Activated CD4-positive, alpha-beta T cell treated with anti-CD3 and anti-CD28 coated beads, Interleukin-2, Interleukin-4, amounts not matched to agents 100 ng/mL and 50 ng/mL, durations not matched to agents 16 hours and 8 hours (primary cell): ENCODE data around the gene EZR.
"Not testable (repeated sequence)": the region's sequence is repeated elsewhere in the genome, so short reads cannot be mapped to it uniquely, and the experiment has no call there.

Experiments
- DNase-seq: peaks from one replicate; pipeline ENCODE4 v3.0.0-alpha.2; 2020; ENCODE audit warnings: low spot score

EZR gene

DNA sequence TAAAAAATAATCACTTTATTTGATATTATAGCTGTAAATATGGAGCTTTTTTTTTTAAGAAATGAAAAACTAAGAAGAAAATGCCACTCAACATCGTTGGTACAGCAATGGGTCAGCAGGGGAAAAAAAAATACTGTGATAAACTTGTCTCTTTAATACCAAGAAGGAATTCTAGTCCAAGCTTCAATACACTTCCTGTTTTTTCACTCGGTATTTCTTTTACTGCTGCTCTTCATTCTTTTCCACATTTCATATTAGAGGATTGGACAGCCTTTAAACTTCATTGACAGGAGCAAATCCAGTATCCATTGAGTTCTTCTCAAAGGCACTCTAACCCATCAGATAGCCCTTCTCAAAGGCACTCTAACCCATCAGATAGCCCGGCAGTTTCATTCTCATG lies 22.2 kb upstream of the EZR start:
- no peak for DNase-seq

DNA sequence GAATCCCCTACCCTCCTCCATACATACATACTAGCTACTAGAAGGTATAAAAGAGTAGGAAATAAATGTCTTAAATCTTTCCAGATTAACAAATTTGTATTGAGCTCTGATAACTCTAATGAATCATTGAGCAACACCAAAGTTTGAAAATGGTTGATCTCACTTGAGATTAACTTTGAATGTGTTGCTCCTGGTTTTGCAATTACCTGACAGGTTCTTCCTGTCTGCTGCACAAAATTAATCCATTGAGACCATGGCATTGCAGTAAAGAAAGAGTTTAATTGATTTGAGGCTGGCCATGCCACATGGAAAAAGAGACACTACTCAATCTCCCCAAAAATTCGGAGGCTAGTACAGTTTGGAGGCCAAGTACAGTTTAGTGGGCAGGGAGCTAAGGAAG lies 21.3 kb upstream of the EZR start:
- no peak for DNase-seq

DNA sequence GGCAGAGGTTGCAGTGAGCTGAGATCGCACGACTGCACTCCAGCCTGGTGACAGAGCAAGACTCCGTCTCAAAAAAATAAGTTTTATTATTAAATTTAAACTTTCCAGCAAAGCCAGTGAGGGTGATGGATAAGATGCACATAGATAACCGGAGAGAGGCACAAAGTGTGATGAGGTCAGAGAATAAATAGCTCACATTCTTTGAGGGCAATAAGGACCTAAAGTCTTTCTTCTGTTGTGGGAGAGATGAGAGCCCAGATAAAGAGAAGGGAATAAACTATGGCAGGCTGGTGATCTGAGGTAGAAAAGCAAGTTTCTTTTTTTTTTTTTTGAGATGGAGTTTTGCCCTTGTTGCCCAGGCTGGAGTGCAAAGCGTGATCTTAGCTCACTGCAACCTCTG lies 20.6 kb upstream of the EZR start:
- no peak for DNase-seq

DNA sequence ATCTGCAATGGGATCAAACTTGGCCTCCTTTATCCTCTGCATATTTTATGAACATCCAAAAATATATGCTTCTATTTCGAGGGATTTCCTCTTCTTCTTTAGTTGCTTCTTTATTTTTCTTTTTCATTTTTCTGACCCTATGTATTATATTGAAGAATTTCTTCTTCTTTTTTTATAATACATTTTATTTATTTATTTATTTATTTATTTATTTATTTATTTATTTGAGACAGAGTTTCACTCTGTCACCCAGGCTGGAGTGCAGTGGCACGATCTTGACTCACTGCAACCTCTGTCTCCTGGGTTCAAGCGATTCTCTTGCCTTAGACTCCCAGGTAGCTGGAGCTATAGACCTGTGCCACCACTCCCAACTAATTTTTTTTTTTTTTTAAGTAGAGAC lies 19.6 kb upstream of the EZR start:
- DNase-seq: not testable (repeated sequence)

DNA sequence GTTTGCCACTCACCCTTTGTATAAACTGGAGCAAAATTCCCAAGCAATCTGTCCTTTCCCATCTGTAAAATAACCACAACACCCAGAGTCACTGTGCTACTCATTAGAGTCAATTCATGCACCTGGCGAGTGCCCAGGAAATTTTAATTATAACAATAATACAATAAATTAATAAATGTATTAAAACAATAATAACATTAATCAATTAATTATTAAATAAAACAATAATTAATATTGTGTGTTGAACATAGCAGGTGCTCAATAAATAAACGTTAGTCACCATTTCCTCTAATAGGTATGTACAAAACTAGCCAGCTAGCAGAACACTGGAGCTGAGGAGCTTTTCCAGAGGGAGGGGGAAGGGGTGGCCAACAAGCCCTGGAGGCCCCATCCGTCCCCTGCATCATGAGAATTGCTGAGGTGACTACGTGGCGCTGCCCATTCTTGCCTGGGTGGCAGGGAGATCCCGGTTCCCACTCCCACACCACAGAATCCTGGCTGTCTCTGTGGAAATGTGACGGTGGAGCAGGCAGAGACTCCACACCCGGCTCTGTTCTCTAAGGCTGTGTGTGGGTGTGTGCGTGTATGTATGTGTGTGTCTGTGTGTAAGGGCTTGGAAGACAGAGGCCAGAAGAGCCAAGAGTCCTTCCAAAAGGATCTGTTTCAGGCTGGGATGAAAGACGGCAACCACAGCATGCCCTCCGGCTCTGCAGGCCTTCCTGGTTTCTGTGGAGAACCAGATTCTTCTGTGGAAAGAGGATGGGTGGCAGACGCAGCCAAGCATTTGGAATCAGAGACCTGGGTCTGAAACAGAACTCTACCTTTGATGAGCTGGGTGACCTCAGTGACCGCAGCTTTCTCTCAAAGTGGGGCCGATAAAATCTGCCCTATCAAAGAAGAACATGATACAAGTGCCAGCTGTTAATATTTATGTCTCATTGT lies 18.8 kb upstream of the EZR start:
- DNase-seq: no peak

DNA sequence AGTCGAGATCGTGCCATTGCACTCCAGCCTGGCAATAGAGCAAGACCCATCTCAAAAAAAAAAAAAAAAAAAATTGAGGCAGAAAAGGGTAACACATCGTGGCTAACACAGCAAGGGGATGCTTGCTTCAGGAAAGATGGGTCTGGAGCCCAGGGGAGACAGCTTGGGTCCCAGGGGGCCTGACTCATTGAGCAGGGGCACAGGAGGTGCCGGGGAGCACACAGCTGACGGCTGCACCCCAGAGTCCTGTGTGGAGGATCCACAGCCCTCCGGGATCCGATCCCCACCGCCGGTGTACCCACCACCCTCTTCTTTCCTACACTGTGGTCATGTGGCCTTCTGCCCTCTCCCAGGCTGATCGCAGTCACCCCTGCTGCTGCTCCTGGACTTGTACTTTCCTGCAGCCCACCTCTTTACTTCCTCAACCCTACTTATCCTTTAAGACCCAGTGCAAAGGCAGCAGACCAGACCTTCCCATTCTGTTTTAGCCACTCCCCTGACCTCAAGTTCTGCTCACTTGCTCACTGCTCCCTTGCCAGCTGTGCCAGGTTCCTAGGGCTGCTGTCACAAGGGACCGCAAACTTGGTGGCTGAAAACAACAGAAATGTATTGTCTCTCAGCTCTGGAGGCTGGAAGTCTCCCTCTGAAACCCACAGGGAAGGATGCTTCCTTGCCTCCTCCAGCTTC lies 17.6 kb upstream of the EZR start:
- no peak for DNase-seq

DNA sequence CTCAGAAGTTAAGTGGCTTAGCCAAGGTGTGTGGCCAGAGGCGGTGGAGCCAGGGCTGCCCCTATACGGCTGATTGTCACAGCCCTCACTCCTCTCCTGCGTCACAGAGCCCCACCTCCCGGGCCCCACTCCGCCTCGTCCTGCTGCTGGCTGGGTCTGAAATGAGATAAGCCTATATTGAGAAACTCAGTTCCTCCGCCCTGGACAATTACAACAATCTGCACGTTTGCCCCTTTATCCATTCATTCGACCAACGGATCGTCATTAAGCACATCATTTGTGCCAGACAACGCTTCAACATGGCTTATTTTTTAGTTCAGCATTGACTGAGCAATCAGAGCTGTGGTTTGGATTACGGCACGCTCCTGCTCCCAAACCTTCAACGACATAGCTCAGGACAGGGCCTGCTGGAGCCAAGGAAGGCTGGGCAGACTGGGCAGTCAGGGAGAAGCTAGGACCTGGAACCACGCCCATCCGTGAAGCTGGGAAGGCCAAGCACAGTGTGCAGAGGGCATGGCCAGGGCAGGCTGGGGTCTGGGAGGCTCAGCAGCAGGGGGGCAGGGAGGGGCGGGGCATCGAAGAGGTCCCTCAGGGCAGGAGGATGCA lies 16.6 kb upstream of the EZR start:
- no peak for DNase-seq

DNA sequence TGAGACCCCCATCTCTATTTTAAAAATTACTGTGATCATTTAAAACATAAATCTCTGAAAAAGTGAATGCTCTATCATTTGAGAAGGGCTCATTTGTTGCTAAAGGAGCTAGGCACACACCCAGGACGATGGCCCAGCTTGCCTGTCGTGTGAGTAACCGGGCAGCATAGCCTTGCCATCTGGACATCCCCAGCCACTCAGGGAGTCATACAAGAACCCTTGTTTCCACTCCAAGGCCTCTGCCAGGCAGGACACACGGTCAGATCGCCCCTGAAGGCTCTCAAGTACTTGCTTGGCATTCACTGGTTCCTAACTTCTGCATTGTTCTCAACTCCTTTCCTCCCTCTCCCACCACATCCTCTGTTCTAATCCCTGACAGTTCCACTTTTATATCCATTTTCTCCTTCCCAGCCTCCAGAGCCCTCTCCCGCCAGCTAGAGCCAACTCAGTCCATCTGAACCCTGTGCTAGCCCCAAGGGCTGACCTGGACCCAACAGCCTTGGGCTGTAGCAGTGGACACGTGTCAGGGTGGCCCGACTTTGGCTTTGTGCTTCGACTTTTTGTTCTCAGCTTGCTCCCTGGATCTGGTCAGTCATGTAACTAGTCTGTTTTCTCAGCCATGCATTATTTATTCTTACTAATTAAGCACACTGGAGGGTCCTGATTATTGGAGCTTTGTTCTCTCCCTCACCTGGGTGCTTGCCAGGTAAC lies 15.7 kb upstream of the EZR start:
- no peak for DNase-seq

DNA sequence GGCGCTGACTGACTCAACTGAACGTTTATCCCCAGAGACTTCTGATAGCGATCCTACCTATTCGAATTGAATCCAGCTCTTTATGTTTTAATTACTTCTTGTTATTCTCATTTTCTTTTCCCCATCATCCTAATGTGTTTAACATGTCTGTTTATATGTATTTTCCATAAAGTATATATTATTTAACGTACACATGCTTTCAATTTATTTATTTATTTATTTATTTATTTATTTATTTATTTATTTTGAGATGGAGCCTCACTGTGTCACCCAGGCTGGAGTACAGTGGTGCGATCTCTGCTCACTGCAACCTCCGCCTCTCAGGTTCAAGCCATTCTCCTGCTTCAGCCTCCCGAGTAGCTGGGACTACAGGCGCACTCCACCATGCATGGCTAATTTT lies 13.6 kb upstream of the EZR start:
- DNase-seq: not testable (repeated sequence)

DNA sequence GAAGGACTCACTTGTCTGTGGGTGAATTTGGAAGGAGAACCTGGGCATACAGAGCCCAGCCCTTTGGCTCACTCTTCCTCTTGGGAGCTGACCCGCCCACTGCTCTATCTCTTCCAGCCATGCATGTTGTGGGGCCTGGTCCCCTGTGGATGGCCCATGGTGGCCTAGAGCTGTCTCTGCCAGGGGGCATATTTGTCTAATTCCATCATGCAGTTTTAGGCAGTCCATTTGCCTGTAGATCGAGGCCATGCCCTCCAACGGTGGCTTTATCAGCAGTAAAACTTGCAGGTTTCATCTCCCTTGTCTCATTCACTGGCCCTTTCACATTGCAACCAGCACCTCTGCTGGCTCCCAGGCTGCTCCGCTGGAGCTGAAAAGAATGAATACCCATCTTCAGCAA lies 12.9 kb upstream of the EZR start:
- DNase-seq: no peak

DNA sequence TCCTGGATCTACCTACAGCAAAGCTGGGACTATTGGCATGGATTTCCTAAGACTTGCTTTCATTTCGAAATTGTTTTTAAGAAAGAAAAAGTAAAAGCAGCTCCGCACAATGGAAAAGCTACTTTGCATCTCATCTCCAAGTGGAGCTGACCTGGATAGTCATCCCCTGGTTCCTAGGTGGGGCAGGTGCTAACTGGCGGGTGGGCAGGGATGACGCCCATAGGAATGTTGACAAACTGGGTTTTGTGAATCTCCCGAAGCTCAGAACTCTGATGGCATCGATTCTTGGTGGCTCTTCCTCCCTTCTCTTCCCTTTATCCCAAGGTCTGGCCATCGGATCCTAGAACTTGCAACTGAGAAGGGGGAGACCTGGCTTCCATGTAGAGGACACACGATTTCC lies 12.4 kb upstream of the EZR start:
- DNase-seq: no peak

DNA sequence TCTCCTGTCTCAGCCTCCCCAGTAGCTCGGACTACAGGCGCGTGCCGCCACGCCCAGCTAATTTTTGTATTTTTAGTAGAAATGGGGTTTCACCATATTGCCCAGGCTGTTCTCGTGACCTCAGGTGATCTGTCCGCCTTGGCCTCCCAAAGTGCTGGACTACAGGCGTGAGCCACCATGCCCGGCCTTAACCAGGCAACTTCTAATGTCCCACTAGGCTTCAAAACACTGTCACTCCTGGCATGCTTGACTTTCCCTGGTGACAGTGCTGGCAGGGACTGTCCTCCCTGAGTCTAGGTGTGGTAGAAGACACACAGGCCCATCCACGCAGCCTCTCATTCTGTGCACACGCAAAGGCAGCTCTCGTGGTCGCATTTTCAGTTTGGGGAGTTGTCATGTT lies 11.6 kb upstream of the EZR start:
- no peak for DNase-seq

DNA sequence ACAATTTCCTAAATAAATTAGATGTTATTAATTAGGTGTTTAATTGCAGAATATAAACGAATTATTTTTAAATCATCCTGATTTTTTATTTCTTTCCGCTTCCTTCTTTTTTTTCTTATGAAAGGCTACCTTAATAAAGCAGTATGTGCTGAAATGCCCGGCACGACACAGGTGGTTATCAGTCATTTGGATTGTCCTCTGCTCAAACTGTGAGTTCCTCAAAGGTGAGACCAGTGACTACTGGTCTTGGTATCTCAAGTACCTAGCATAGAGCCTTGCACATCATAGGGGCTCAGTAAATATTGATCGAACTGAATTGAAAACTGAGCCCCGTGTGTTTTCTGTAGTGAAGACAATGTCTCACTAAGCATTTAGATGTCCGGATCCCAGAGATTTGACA lies 9.6 kb upstream of the EZR start:
- no peak for DNase-seq

DNA sequence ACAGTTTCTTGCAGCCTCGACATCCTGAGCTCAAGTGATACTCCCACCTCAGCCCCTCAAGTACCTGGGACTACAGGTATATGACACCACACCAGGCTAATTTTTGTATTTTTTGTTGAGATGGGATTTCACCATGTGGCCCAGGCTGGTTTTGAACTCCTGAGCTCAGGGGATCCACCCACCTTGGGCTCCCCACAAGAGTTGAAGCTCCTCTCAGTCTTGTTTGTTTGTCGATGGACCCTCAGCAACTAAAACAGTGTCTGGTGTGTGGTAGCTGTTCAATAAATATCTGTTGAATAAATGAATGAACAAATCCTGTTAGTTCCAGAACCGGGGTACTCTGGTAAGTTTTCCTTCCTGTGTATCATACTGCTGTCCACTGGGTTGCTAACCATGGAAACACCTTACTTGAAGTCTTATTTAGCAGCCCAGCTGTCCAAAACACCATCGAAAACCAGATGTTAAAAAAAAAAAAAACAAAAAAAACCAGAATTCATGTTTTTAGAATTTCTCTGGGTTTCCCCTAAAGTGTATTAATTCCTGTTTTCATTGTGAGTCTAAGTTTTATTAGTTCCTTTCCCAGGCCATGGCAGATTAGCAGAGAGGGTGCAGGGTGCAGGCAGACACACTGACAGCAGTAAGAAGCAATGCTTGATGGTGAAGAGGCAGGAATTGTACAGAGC lies 7.8 kb upstream of the EZR start:
- no peak for DNase-seq

DNA sequence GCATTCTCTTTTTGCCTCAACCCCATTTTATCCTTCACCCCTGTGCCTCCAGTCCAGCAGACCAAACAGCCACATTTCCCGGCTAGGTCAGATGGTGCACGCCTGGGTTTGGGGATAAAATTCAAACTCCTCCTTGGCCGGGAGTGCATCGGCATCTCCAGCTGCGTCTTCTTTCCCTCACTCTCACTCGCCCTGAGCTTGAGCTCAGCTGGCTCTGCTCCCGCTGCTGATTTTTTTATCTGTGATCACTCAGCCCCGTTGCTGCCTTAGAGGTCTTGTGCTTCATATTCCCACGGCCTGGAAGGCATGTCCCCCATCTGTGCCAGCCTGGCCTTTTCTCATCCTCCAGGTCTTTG lies 6.8 kb upstream of the EZR start:
- no peak for DNase-seq

DNA sequence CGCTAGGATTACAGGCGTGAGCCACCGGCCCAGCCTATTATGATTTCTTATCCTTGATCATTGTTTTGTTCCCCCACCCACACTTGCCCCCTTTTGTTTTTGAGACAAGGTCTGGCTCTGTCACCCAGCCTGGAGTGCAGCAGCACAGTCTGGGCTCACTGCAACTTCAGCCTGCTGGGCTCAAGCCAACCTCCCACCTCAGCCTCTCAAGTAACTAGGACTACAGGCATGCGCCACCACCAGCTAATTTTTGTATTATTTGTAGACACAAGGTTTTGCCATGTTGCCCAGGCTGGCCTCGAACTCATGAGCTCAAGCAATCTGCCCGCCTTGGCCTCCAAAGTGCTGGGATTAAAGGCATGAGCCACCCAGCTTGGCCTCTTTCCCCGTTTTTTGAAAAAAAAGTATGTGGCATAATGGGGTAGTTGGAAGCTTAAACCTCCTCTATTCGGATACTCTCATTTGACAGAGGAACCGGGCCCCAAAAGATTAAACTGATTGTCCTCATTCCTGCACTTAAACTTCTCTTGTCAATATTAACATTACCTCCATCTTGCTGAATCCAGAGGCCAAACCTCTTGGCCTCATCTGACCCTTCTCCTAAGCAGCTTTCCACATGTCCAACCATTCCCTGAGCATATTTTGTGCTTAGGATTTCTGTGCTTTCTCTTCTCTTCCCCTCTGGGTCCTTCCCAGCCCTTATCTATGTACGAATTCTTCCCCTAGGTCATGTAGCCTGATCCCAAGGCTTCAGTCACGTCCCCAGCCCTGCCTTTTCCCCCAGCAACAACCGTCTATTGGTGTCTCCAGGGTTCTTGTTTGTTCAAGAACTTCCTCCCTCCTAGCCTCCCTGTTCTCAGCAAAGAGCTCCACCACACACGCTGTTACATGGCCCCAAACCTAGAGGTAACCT lies 6.1 kb upstream of the EZR start:
- no peak for DNase-seq

DNA sequence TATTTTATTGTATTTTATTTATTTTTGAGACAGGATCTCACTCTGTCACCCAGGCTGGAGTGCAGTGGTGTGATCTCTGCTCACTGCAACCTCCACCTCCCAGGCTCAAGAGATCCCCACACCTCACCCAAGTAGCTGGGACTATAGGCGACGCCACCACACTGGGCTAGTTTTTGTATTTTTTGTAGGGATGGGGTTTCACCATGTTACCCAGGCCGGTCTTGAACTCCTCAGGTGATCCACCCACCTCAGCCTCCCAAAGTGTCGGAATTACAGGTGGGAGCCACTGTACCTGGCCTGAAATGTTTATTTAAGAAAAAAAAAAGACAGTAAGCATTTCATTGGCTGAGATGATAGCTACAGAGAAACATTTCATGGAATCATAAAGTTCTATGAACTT lies 4.4 kb upstream of the EZR start:
- not testable (repeated sequence) for DNase-seq

DNA sequence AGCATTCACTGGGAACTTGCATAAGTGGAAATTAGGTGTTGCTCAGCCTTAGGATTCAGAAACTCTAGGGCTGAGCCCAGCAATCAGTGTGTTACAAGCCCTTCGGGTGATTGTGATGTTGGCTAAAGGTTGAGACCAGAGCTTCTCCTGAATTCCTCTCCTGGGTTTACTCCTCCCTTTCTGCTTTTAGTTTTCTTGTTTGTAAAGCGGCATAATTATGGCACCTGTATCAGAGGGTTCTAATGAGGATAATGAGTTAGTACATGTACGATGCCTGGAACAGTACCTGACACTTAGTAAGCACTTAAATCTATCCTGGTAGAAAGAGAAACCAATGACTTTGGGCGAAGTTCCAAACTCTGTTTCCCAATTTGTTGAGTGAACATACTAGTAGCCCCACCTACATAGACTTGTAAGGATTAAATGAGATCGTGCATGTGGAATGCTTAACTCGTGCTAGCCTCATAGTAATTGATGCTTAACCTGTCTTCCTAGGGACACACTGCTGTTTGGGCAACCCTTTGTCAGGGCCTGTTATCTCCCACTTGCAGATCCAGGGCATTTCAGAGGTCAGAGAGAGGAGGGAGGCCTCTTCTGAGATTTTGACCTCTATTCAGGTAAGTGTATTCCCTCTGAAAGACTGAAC lies 932 bp upstream of the EZR start:
- no peak for DNase-seq

DNA sequence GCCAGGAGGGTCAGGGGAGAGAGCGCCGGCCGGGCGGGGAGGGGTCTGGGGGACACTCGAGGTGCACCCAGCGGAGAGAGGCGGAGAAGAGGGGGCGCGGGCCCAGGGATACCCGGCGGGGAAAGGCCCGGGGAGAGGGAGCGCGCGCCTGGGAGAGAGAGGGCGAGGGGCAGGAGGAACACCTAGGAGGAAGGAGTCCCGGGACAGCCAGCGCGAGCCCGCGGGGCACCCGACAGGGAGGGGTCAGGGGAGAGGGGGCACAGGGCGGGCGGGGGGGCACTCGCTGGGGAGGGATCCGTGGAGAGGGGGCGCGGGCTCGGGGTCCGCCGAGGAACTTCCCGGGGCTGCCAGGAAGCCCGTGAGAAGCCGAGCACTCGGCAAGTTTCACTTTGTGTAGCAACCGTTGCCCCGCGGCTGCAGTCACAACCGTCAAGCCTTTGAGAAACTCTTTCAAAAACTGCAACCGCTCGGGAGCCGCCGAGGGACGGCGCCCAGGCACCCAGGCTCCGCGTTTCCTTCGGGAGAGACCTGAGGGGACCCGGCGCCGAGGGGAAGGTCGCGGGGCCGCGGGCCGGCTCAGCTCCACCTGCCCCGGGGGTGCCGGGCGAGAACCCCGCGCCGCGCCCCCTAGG lies 471 bp downstream of the EZR start:
- DNase-seq: peak; percentile 73
